K562 treated with DMSO at 1 percent for 4 hours (cell line): ENCODE measurements around the gene SLC5A6. TPM values are rescaled to one million over a fixed set of nuclear protein-coding genes. Genes with fewer than 3 reads are reported as not detected.

Experiments
- total RNA-seq: library from RNA; unstranded; fragments of 300-600 nt; gene quantifications from 2 replicates; pipeline ENCODE4 v1.2.3, GENCODE V29; 2022; ENCODE audit not compliant: insufficient read depth

Gene SLC5A6
- 36.2 and 42.0 TPM in 2 replicates for total RNA-seq

DNA sequence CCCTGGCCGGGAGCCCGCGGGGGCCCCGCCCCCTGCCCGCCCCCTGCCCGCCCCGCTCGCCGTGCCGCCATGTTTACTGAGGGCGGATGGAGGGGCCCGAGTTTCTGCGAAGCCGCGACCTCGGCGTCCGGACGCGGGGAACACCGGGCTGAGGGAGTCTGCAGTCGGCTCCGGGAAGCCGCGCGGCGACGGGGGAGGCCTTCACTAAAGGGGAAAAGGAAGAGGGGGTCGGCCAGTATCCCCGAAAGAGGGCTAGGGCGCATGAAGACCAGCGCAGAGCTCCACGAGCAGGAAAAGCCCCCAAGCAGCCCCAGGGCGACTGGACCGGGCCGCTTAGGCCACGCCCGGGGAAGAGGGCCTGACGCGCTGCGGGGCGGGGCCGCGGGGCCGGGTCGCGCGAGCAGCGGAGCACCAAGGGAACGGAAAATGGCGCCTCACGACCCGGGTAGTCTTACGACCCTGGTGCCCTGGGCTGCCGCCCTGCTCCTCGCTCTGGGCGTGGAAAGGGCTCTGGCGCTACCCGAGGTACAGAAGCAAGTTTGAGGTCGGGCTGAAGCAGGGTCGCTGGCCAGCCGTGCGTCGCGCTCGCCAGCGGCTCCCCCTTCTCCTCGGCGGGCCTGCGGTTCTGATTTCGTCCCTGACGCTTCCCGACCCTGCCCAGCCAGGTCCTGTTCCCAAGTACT is at the start of gene SLC5A6, which contains the start of gene ATRAID:
TSS of gene SLC5A6 (minus strand) at position 326 of the 683 bp plus-strand sequence. CDS start 4,618 bp downstream, outside the sequence.
TSS of gene ATRAID (plus strand) at position 99 of the 683 bp plus-strand sequence. CDS start at position 427, 328 bp downstream.

DNA sequence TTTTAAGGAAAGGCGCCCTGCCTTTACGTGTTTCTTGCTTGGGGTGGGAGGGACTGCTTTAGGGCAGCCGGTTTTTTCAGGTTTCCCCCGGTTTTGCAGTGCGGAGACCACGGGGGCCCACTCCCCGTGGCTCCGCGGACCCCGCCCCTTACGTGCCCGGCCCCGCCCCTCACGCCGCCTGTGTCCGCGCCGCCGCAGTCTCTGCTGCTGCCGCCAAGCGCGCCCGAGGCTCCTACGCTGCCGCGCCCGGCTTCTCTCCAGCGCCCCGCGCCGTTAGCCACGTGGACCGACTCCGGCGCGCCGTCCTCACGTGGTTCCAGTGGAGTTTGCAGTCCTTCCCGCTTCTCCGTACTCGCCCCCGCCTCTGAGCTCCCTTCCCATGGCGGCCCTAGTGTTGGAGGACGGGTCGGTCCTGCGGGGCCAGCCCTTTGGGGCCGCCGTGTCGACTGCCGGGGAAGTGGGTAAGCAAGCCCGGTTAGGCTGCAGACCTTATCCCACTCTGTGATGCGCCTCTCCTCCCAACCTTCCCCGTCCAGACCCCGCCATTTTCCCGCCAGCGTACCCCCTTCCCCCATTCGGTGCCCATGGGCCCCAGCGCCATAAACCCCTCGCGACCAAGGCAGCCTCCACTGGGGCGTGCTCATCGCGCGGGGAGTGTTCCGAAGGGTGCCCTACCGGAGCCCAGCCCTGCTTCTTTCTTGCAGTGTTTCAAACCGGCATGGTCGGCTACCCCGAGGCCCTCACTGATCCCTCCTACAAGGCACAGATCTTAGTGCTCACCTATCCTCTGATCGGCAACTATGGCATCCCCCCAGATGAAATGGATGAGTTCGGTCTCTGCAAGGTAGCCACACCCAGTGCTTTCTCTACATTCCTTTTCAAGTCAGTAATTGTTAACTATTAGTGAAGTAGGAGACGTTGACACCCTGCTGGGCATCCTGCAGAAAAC is 5.4 kb upstream of the SLC5A6 start, which contains the start of gene CAD:
TSS of gene CAD (plus strand) at position 197 of the 949 bp plus-strand sequence. CDS start at position 380, 183 bp downstream.

Other genes starting within 250 kb of the SLC5A6 start
- 43.0 and 53.3 TPM in 2 replicates for gene MAPRE3, start 241.6 kb downstream of the SLC5A6 start, total RNA-seq
- 99.6 and 101 TPM in 2 replicates for gene TMEM214, start 179.3 kb downstream of the SLC5A6 start, total RNA-seq
- gene AGBL5, start 160.6 kb downstream of the SLC5A6 start, total RNA-seq, result 45.1 and 50.9 TPM in 2 replicates
- gene OST4, start 140.6 kb downstream of the SLC5A6 start, total RNA-seq, result 210 and 258 TPM in 2 replicates
- 1.2 and 1.4 TPM in 2 replicates for gene EMILIN1, start 133.7 kb downstream of the SLC5A6 start, total RNA-seq
- 17.1 and 19.4 TPM in 2 replicates for gene KHK, start 125.5 kb downstream of the SLC5A6 start, total RNA-seq
- 1.3 TPM in 1 of 2 replicates, not detected in the other for gene CGREF1, start 93.1 kb downstream of the SLC5A6 start, total RNA-seq
- gene ABHD1, start 88.5 kb downstream of the SLC5A6 start, total RNA-seq, result not detected in 2 replicates
- gene PREB, start 77.6 kb downstream of the SLC5A6 start, total RNA-seq, result 71.3 and 72.7 TPM in 2 replicates
- gene PRR30, start 72.9 kb downstream of the SLC5A6 start, total RNA-seq, result not detected in 2 replicates
- gene TCF23, start 63.3 kb downstream of the SLC5A6 start, total RNA-seq, result not detected in 2 replicates
- 87.2 and 192 TPM in 2 replicates for gene ATRAID, start 227 bp downstream of the SLC5A6 start, total RNA-seq
- gene CAD, start 5.1 kb upstream of the SLC5A6 start, total RNA-seq, result 56.2 and 60.6 TPM in 2 replicates
- gene SLC30A3, start 50.8 kb upstream of the SLC5A6 start, total RNA-seq, result 0.60 and 1.5 TPM in 2 replicates
- gene DNAJC5G, start 63.2 kb upstream of the SLC5A6 start, total RNA-seq, result not detected in 2 replicates
- gene TRIM54, start 70.2 kb upstream of the SLC5A6 start, total RNA-seq, result not detected in 2 replicates
- gene UCN, start 96.2 kb upstream of the SLC5A6 start, total RNA-seq, result 5.5 and 7.0 TPM in 2 replicates
- gene MPV17, start 110.8 kb upstream of the SLC5A6 start, total RNA-seq, result 62.7 and 64.9 TPM in 2 replicates
- gene GTF3C2, start 144.5 kb upstream of the SLC5A6 start, total RNA-seq, result 36.2 and 43.2 TPM in 2 replicates
- 46.9 and 57.9 TPM in 2 replicates for gene EIF2B4, start 158.1 kb upstream of the SLC5A6 start, total RNA-seq
- gene SNX17, start 158.3 kb upstream of the SLC5A6 start, total RNA-seq, result 72.9 and 81.1 TPM in 2 replicates
- 10.0 and 12.0 TPM in 2 replicates for gene ZNF513, start 168.5 kb upstream of the SLC5A6 start, total RNA-seq
- gene PPM1G, start 197.3 kb upstream of the SLC5A6 start, total RNA-seq, result 126 and 139 TPM in 2 replicates
- 56.6 and 73.3 TPM in 2 replicates for gene NRBP1, start 216.4 kb upstream of the SLC5A6 start, total RNA-seq
- 1.9 TPM in 2 replicates for gene KRTCAP3, start 230.1 kb upstream of the SLC5A6 start, total RNA-seq